ENCODE results near the gene CLECL1. TPM values are rescaled to one million over a fixed set of nuclear protein-coding genes. Genes with fewer than 3 reads are reported as not detected.
"Not testable (repeated sequence)": the region's sequence is repeated elsewhere in the genome, so short reads cannot be mapped to it uniquely, and the experiment has no call there.

The CLECL1 gene
- total RNA-seq, 2 experiments from 2014 or later = 6.0 to 8.5 TPM

DNA sequence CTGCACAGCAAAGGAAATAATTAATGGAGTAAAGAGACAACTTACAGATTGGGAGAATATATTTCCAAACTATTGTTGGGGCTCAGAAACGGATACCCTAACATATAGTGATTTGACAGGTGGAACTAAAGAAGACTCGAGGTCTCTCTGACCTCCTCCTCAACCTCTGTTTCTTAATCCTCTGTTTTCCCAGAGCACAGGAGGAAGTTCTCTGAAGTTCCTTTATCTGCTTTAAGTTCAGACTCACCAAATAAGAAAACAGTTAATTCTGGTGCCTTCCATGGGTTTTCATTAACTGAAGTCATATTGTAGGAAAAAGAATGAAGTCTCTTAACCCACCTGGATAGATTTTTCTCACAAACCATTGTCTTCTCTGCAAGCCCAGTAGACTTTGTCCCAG is 34.2 kb downstream of the CLECL1 start:
- H3K9me3 Mint-ChIP-seq = peaks cover 33% of the 10 kb centered on the region
- H3K27ac Mint-ChIP-seq = peak overlapping the region; percentile 49

GRCh38 chr12:9697619-9698018 is 35.3 kb downstream of the CLECL1 start:
- ATAC-seq = peak; percentile 24
- H3K4me1 Mint-ChIP-seq (ENCODE audit: low read depth) = peaks cover 73% of the 10 kb centered on the region
- CTCF ChIA-PET = interaction anchor here (0.7 to 3.7 kb wide), 3 partner anchors 10 to 63 kb away, joined by 3 to 23 read pairs (median 5); no protein-coding TSS in a partner anchor

More for the DNA sequence above, 34.2 kb downstream of the CLECL1 start:
- Mint-ChIP-seq H3K4me3 (no peak overlapping the region), H3K36me3 (ENCODE audit: low read depth) (peaks cover 47% of the 10 kb centered on the region), H3K27me3 (no peaks in the 10 kb centered on the region), H3K4me1 (ENCODE audit: low read depth) (peaks cover 74% of the 10 kb centered on the region)
- CTCF ChIA-PET = interaction anchor here (1.3 to 3.7 kb wide), 3 partner anchors 9 to 64 kb away, joined by 3 to 23 read pairs (median 5); no protein-coding TSS in a partner anchor
- POLR2A ChIA-PET = interaction anchor here (0.6 to 3.8 kb wide), 8 partner anchors 11 to 354 kb away, joined by 4 to 15 read pairs (median 6); no protein-coding TSS in a partner anchor
- DNase-seq (no peak), ATAC-seq (no peak)
- intact Hi-C loops (cut with micrococcal nuclease) = no loop called here
- no peak for TF ChIP-seq CTCF (IDR thresholded peaks at IDR 0.05)

DNA sequence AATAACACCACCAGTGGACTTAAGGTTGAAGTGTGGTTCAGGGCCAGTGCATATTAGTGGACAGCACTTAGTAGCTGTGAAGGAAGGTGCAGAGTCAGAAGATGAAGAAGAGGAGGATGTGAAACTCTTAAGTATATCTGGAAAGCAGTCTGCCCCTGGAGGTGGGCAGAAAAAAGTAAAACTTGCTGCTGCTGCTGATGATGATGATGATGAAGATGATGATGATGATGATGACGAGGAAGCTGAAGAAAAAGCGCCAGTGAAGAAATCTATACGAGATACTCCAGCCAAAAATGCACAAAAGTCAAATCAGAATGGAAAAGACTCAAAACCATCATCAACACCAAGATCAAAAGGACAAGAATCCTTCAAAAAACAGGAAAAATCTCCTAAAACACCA is 37.2 kb downstream of the CLECL1 start:
- H3K4me1 Mint-ChIP-seq (ENCODE audit: low read depth) = peaks cover 65% of the 10 kb centered on the region
- H3K4me3 Mint-ChIP-seq; intact Hi-C loops (cut with micrococcal nuclease); DNase-seq; H3K27me3 Mint-ChIP-seq; CTCF ChIA-PET; ATAC-seq: not testable (repeated sequence)
- POLR2A ChIA-PET = interaction anchor here (1.2 kb wide), 1 partner anchor 11 kb away, joined by 3 read pairs; no protein-coding TSS in a partner anchor
- peaks cover 42% of the 10 kb centered on the region for H3K9me3 Mint-ChIP-seq
- H3K27ac Mint-ChIP-seq = peak overlapping the region; percentile 51
- H3K36me3 Mint-ChIP-seq (ENCODE audit: low read depth) = peaks cover 76% of the 10 kb centered on the region

More at GRCh38 chr12:9697619-9698018, 35.3 kb downstream of the CLECL1 start:
- Mint-ChIP-seq H3K9me3 (peaks cover 33% of the 10 kb centered on the region), H3K4me3 (no peak overlapping the region), H3K27me3 (no peaks in the 10 kb centered on the region), H3K27ac (peak overlapping the region; percentile 33), H3K36me3 (ENCODE audit: low read depth) (peaks cover 57% of the 10 kb centered on the region)
- no peak for TF ChIP-seq CTCF (IDR thresholded peaks at IDR 0.05)
- intact Hi-C loops (cut with micrococcal nuclease) = no loop called here
- no peak for DNase-seq
- POLR2A ChIA-PET = interaction anchor here (0.9 to 3.8 kb wide), 8 partner anchors 9 to 50 kb away, joined by 3 to 15 read pairs (median 6); no protein-coding TSS in a partner anchor

- CTCF ChIA-PET, ATAC-seq: not testable (repeated sequence)
Observed at GRCh38 chr12:9695150-9695549, 37.7 kb downstream of the CLECL1 start.

DNA sequence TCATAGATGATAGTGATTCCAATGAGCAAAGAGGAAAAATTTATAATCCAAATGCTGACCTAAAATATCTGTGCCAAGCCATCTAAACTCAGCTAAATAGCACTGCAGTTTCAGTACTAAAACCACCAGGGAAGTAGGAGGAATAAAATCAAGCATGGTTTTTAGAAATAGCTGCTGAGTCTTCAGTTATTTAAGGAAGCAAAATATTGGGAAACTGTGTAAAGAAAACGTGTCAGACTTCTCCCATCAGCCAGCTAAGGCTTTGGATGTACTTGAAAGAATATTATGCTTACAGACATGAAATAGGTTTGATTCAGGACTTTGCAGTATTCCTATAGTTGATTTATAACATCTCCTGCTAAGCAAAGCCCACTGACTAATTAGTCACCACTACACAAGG is 38.7 kb downstream of the CLECL1 start:
- intact Hi-C loops (cut with micrococcal nuclease) = no loop called here
- ATAC-seq (no peak), DNase-seq (no peak)
- Mint-ChIP-seq H3K4me3 (no peak overlapping the region), H3K36me3 (ENCODE audit: low read depth) (peaks cover 89% of the 10 kb centered on the region), H3K4me1 (ENCODE audit: low read depth) (peaks cover 60% of the 10 kb centered on the region), H3K9me3 (peaks cover 42% of the 10 kb centered on the region), H3K27ac (peak overlapping the region; percentile 6), H3K27me3 (no peaks in the 10 kb centered on the region)
- TF ChIP-seq CTCF (IDR thresholded peaks at IDR 0.05) = no peak
- ChIA-PET CTCF (interaction anchor here (1.2 kb wide), 1 partner anchor 63 kb away, joined by 3 read pairs; no protein-coding TSS in a partner anchor), POLR2A (interaction anchor here (0.7 to 1.8 kb wide), 6 partner anchors 8 to 48 kb away, joined by 3 to 5 read pairs (median 4); no protein-coding TSS in a partner anchor)

More at GRCh38 chr12:9695150-9695549, 37.7 kb downstream of the CLECL1 start:
- H3K27me3 Mint-ChIP-seq; H3K4me3 Mint-ChIP-seq; intact Hi-C loops (cut with micrococcal nuclease); H3K27ac Mint-ChIP-seq: not testable (repeated sequence)
- H3K36me3 Mint-ChIP-seq (ENCODE audit: low read depth) = peaks cover 80% of the 10 kb centered on the region
- DNase-seq = peak; percentile 20
- POLR2A ChIA-PET = interaction anchor here (1.2 kb wide), 1 partner anchor 10 kb away, joined by 3 read pairs; no protein-coding TSS in a partner anchor
- H3K9me3 Mint-ChIP-seq = peaks cover 41% of the 10 kb centered on the region
- peaks cover 60% of the 10 kb centered on the region for H3K4me1 Mint-ChIP-seq (ENCODE audit: low read depth)

DNA sequence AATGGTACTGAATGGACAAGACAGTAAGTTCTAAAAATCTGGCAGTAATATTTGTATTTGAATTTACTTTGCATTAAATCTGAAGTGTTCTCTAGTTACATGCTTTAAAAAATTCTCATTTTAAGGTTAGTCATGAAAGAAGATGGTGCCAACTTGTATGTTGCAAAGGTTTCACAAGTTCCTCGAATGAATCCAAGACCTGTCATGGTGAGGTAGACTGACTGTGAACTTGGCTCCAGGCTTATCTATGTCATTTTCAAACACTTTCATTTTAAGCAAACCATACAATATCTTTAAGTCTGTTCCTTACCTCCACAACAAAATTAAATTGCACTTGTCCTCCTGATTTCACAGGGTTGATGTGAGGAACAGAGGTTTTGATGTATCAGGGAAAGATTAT is 40.0 kb downstream of the CLECL1 start:
- Mint-ChIP-seq H3K4me3 (no peak overlapping the region), H3K9me3 (peaks cover 43% of the 10 kb centered on the region), H3K27me3 (no peaks in the 10 kb centered on the region), H3K27ac (peak overlapping the region; percentile 68), H3K36me3 (ENCODE audit: low read depth) (peaks cover 93% of the 10 kb centered on the region), H3K4me1 (ENCODE audit: low read depth) (peaks cover 57% of the 10 kb centered on the region)
- TF ChIP-seq CTCF (IDR thresholded peaks at IDR 0.05) = no peak
- no peak for DNase-seq
- no peak for ATAC-seq
- intact Hi-C loops (cut with micrococcal nuclease) = no loop called here
- ChIA-PET POLR2A (interaction anchor here (1.1 to 1.8 kb wide), 3 partner anchors 12 to 45 kb away, joined by 3 to 5 read pairs (median 4); no protein-coding TSS in a partner anchor), CTCF (interaction anchor here (1.0 kb wide), 1 partner anchor 15 kb away, joined by 3 read pairs; no protein-coding TSS in a partner anchor)
